ENCODE measurements around the gene SPTBN5. TPM values are rescaled to one million over a fixed set of nuclear protein-coding genes. Genes with fewer than 3 reads are reported as not detected.

The SPTBN5 gene
- total RNA-seq, 1 experiment from 2014 or later: 3.2 TPM

DNA sequence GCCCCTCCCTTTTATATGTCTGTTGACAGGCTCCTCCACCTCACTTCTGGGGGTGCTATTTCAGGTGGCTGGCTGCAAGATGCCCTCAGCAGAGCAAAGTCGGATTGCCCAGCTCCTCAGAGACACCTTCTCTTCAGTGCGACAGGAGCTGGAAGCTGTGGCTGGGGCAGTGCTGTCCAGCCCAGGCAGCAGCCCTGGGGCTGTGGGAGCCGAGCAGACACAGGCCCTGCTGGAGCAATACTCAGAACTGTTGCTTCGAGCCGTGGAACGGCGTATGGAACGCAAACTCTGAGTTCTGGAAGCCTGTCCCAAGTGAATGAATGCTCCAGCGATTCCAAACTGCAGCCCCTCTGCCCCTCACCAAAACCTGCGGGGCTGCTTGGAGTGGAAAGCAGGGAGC, 68.7 kb downstream of the SPTBN5 start:
- no peak for TF ChIP-seq CTCF (conservative IDR thresholded peaks at IDR 0.05; ENCODE audit: low read depth, low read length)
- no peak for TF ChIP-seq EZH2 (IDR thresholded peaks at IDR 0.05; ENCODE audit: borderline replicate concordance, low read depth, low read length, poor library complexity, severe bottlenecking)
- Histone ChIP-seq H3K27ac (ENCODE audit: low read depth, low read length, poor library complexity, severe bottlenecking) (no peak overlapping the region), H3K27me3 (replicated peaks; ENCODE audit: insufficient read depth, low read depth, low read length, poor library complexity) (no peaks in the 10 kb centered on the region), H3K9me3 (ENCODE audit: low read depth, low read length, poor library complexity, severe bottlenecking) (no peaks in the 10 kb centered on the region), H3K36me3 (ENCODE audit: insufficient read depth, low read length, poor library complexity, severe bottlenecking) (peaks cover 8% of the 10 kb centered on the region), H3K4me3 (ENCODE audit: low read depth, low read length, poor library complexity, severe bottlenecking) (no peak overlapping the region), H3K4me1 (ENCODE audit: insufficient read depth, low read length, poor library complexity, severe bottlenecking) (peaks cover 5% of the 10 kb centered on the region)
- ChIA-PET POLR2A (ENCODE audit: low non-redundant PET) (no interaction called here), CTCF (no interaction called here)
- intact Hi-C loops (cut with micrococcal nuclease; ENCODE audit: unreplicated experiment): no loop called here
- no peak for DNase-seq (ENCODE audit: low spot score)
- no TSS peak for BruUV-seq (replicated peaks)

DNA sequence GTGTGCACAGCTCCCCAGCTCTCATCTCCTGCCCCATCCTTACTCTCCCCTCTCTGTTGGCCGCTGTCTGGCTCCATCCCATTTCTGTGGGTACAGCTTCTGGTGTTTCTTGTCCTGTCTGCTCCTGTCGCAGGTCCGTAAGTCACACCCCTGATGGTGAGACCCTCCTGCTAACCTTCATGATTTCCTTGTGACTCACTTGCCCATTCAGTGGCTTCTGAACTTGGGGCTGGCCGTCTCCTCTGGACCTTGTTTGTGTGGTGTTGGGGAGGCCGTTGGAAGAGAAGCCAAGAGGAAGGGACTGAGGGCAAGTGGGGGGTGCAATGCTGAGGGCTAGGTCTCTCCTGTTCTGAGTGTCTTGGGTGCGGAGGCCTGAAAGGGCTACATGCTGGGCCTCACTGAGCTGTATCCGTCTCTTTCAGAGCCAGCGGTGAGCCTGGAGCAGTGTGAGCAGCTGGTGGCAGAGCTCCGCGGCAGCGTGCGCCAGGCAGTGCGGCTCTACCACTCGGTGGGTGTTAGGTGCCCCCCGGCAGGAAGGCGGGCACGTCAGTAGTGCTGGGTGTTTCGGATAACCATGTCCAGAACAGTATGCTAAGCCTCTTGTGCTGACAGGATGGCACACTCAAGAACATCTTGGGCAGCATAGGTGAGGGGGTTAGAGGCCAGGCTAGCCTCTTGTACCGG, 69.6 kb downstream of the SPTBN5 start:
- peaks cover 11% of the 10 kb centered on the region for H3K36me3 ChIP-seq (ENCODE audit: insufficient read depth, low read length, poor library complexity, severe bottlenecking)
- POLR2A ChIA-PET (ENCODE audit: low non-redundant PET): no interaction called here

DNA sequence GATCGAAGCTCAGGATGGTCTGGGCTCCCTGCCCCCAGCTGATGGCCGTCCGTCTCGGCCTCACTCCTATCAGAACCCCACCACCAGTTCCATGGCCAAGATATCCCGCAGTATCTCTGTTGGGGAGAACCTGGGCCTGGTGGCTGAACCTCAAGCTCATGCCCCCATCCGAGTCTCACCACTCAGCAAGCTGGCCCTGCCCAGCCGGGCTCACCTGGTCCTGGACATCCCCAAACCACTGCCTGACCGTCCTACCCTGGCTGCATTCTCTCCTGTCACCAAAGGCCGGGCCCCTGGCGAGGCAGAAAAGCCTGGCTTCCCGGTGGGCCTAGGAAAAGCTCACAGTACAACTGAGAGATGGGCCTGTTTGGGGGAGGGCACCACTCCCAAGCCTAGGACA, 70.4 kb downstream of the SPTBN5 start:
- Histone ChIP-seq H3K4me1 (ENCODE audit: insufficient read depth, low read length, poor library complexity, severe bottlenecking) (peaks cover 5% of the 10 kb centered on the region), H3K9me3 (ENCODE audit: low read depth, low read length, poor library complexity, severe bottlenecking) (no peaks in the 10 kb centered on the region), H3K36me3 (ENCODE audit: insufficient read depth, low read length, poor library complexity, severe bottlenecking) (peaks cover 12% of the 10 kb centered on the region), H3K27ac (ENCODE audit: low read depth, low read length, poor library complexity, severe bottlenecking) (no peak overlapping the region), H3K27me3 (replicated peaks; ENCODE audit: insufficient read depth, low read depth, low read length, poor library complexity) (no peaks in the 10 kb centered on the region), H3K4me3 (ENCODE audit: low read depth, low read length, poor library complexity, severe bottlenecking) (no peak overlapping the region)
- intact Hi-C loops (cut with micrococcal nuclease; ENCODE audit: unreplicated experiment): no loop called here
- no peak for DNase-seq (ENCODE audit: low spot score)
- CTCF ChIA-PET: no interaction called here
- no TSS peak for BruUV-seq (replicated peaks)
- no peak for TF ChIP-seq EZH2 (IDR thresholded peaks at IDR 0.05; ENCODE audit: borderline replicate concordance, low read depth, low read length, poor library complexity, severe bottlenecking)
- no peak for TF ChIP-seq CTCF (conservative IDR thresholded peaks at IDR 0.05; ENCODE audit: low read depth, low read length)
- POLR2A ChIA-PET (ENCODE audit: low non-redundant PET): no interaction called here

More for the DNA sequence above, 69.6 kb downstream of the SPTBN5 start:
- intact Hi-C loops (cut with micrococcal nuclease; ENCODE audit: unreplicated experiment): no loop called here
- BruUV-seq (replicated peaks): no TSS peak
- no peaks in the 10 kb centered on the region for H3K27me3 ChIP-seq (replicated peaks; ENCODE audit: insufficient read depth, low read depth, low read length, poor library complexity)
- CTCF ChIA-PET: no interaction called here
- TF ChIP-seq EZH2 (IDR thresholded peaks at IDR 0.05; ENCODE audit: borderline replicate concordance, low read depth, low read length, poor library complexity, severe bottlenecking) (no peak), CTCF (conservative IDR thresholded peaks at IDR 0.05; ENCODE audit: low read depth, low read length) (no peak)
- no peak overlapping the region for H3K4me3 ChIP-seq (ENCODE audit: low read depth, low read length, poor library complexity, severe bottlenecking)
- no peaks in the 10 kb centered on the region for H3K9me3 ChIP-seq (ENCODE audit: low read depth, low read length, poor library complexity, severe bottlenecking)
- DNase-seq (ENCODE audit: low spot score): no peak
- H3K27ac ChIP-seq (ENCODE audit: low read depth, low read length, poor library complexity, severe bottlenecking): no peak overlapping the region
- peaks cover 5% of the 10 kb centered on the region for H3K4me1 ChIP-seq (ENCODE audit: insufficient read depth, low read length, poor library complexity, severe bottlenecking)

All from A673 (cell line).